HEK293 (cell line): Measurements from ENCODE around the gene RFK.

Experiments used
- CTCF ChIA-PET: fragments of 350-600 bp; formaldehyde crosslinking; extraction: SDS; loops from one replicate; lab custom pipeline; 2021; ENCODE audit warnings: antibody characterized with exemption; lab: Yijun Ruan, JAX
- POLR2A ChIA-PET: fragments of 300-600 bp; formaldehyde crosslinking; extraction: SDS; loops from one replicate; lab custom pipeline; 2020; ENCODE audit warnings: antibody characterized with exemption, inconsistent platforms; lab: Yijun Ruan, JAX
- H3K27ac ChIP-seq: fragments of 200-500 bp; sonication (Bioruptor generic); 2 replicates; pipeline ENCODE4 v1.5.1; 2014; ENCODE audit warnings: low read depth, low read length, control low read depth, inconsistent platforms; ENCODE audit errors: extremely low read depth
- H3K36me3 ChIP-seq, 2 experiments: fragments of 200-500 bp in 1 of 2; sonication (Bioruptor generic) in 1 of 2; 1 replicate in 1 of 2; 2 replicates in 1 of 2; pipeline ENCODE4 v1.5.1; 2014 to 2017; ENCODE audit warnings: inconsistent platforms in 2 of 2, low read length in 2 of 2; ENCODE audit not compliant: control insufficient read depth in 2 of 2, insufficient read depth in 1 of 2
- H3K4me1 ChIP-seq: fragments of 200-500 bp; sonication (Bioruptor generic); 2 replicates; pipeline ENCODE4 v1.5.1; 2014; ENCODE audit warnings: mild to moderate bottlenecking, low read length, inconsistent platforms; ENCODE audit not compliant: control insufficient read depth, insufficient read depth
- H3K4me3 ChIP-seq: 2 replicates; pipeline ENCODE4 v1.5.1; 2011; ENCODE audit warnings: low read depth, mild to moderate bottlenecking, control low read depth, low read length, moderate library complexity
- H3K9me3 ChIP-seq: fragments of 200-500 bp; sonication (Bioruptor generic); 2 replicates; pipeline ENCODE4 v1.5.1; 2014; ENCODE audit warnings: low read depth, low read length, inconsistent platforms; ENCODE audit not compliant: control insufficient read depth, insufficient read depth
- BCL11A ChIP-seq: fragments of 450-650 bp; formaldehyde crosslinking; IDR thresholded peaks from 2 replicates; pipeline ENCODE4 v1.5.1; 2016; ENCODE audit warnings: low read depth, missing biosample characterization, missing genetic modification characterization
- HOXD13 ChIP-seq: sonication (generic); formaldehyde crosslinking; IDR thresholded peaks from 2 replicates; pipeline ENCODE4 v1.8.0; 2022; ENCODE audit warnings: missing genetic modification reagents, borderline replicate concordance
- IKZF3 ChIP-seq: fragments of 450-650 bp; IDR thresholded peaks from 2 replicates; pipeline ENCODE4 v1.5.0; 2018; ENCODE audit warnings: missing biosample characterization, mild to moderate bottlenecking, missing genetic modification characterization, moderate library complexity
- KLF17 ChIP-seq: fragments of 450-650 bp; formaldehyde crosslinking; IDR thresholded peaks from 2 replicates; pipeline ENCODE4 v1.5.1; 2016; ENCODE audit warnings: missing biosample characterization, missing genetic modification characterization
- KLF8 ChIP-seq: fragments of 450-650 bp; formaldehyde crosslinking; IDR thresholded peaks from 2 replicates; pipeline ENCODE4 v1.5.1; 2016; ENCODE audit warnings: missing biosample characterization, missing genetic modification characterization
- MEIS1 ChIP-seq: sonication (generic); formaldehyde crosslinking; IDR thresholded peaks from 2 replicates; pipeline ENCODE4 v1.8.1; 2022; ENCODE audit warnings: missing genetic modification reagents, mild to moderate bottlenecking, borderline replicate concordance
- MYNN ChIP-seq: fragments of 450-650 bp; formaldehyde crosslinking; IDR thresholded peaks from 2 replicates; pipeline ENCODE4 v1.5.1; 2016; ENCODE audit warnings: missing biosample characterization, missing genetic modification characterization, borderline replicate concordance
- OSR2 ChIP-seq: fragments of 450-650 bp; formaldehyde crosslinking; IDR thresholded peaks from 2 replicates; pipeline ENCODE4 v1.5.1; 2016; ENCODE audit warnings: missing biosample characterization, missing genetic modification characterization
- OVOL3 ChIP-seq: fragments of 450-650 bp; formaldehyde crosslinking; IDR thresholded peaks from 2 replicates; pipeline ENCODE4 v1.5.1; 2016; ENCODE audit warnings: missing biosample characterization, missing genetic modification characterization
- SP3 ChIP-seq: fragments of 450-650 bp; formaldehyde crosslinking; IDR thresholded peaks from 2 replicates; pipeline ENCODE4 v1.5.1; 2016; ENCODE audit warnings: missing biosample characterization, missing genetic modification characterization
- ZBTB21 ChIP-seq: fragments of 450-650 bp; formaldehyde crosslinking; IDR thresholded peaks from 2 replicates; pipeline ENCODE4 v1.5.1; 2017; ENCODE audit warnings: missing biosample characterization, missing genetic modification characterization
- ZBTB49 ChIP-seq: fragments of 450-650 bp; formaldehyde crosslinking; IDR thresholded peaks from 2 replicates; pipeline ENCODE4 v1.5.1; 2016; ENCODE audit warnings: missing biosample characterization, missing genetic modification characterization, low read depth
- ZNF112 ChIP-seq: fragments of 450-650 bp; formaldehyde crosslinking; IDR thresholded peaks from 2 replicates; pipeline ENCODE4 v1.5.0; 2017; ENCODE audit warnings: missing biosample characterization, missing genetic modification characterization
- ZNF132 ChIP-seq: fragments of 450-650 bp; formaldehyde crosslinking; IDR thresholded peaks from 2 replicates; pipeline ENCODE4 v1.5.1; 2017; ENCODE audit warnings: missing biosample characterization, missing genetic modification characterization, borderline replicate concordance
- ZNF266 ChIP-seq: fragments of 450-650 bp; formaldehyde crosslinking; IDR thresholded peaks from 2 replicates; pipeline ENCODE4 v1.5.1; 2016; ENCODE audit warnings: missing biosample characterization, missing genetic modification characterization, low read depth
- ZNF423 ChIP-seq: fragments of 450-650 bp; formaldehyde crosslinking; IDR thresholded peaks from 2 replicates; pipeline ENCODE4 v1.5.1; 2016; ENCODE audit warnings: missing biosample characterization, missing genetic modification characterization
- ZNF501 ChIP-seq: fragments of 450-650 bp; formaldehyde crosslinking; IDR thresholded peaks from 2 replicates; pipeline ENCODE4 v1.5.1; 2016; ENCODE audit warnings: missing biosample characterization, missing genetic modification characterization
- ZNF529 ChIP-seq: fragments of 450-650 bp; formaldehyde crosslinking; IDR thresholded peaks from 2 replicates; pipeline ENCODE4 v1.5.1; 2017; ENCODE audit warnings: missing genetic modification characterization, missing biosample characterization; ENCODE audit not compliant: insufficient replicate concordance
- ZNF548 ChIP-seq: fragments of 450-650 bp; formaldehyde crosslinking; IDR thresholded peaks from 2 replicates; pipeline ENCODE4 v1.5.1; 2016; ENCODE audit warnings: missing biosample characterization, missing genetic modification characterization
- ZNF629 ChIP-seq: fragments of 450-650 bp; formaldehyde crosslinking; IDR thresholded peaks from 2 replicates; pipeline ENCODE4 v1.5.1; 2017; ENCODE audit warnings: missing biosample characterization, missing genetic modification characterization
- ZNF658 ChIP-seq: fragments of 450-650 bp; formaldehyde crosslinking; IDR thresholded peaks from 2 replicates; pipeline ENCODE4; 2016; ENCODE audit warnings: missing biosample characterization, missing genetic modification characterization
- ZNF747 ChIP-seq: fragments of 450-650 bp; formaldehyde crosslinking; IDR thresholded peaks from 2 replicates; pipeline ENCODE4 v1.5.1; 2016; ENCODE audit warnings: missing biosample characterization, missing genetic modification characterization
- ZXDB ChIP-seq: fragments of 450-650 bp; formaldehyde crosslinking; IDR thresholded peaks from 2 replicates; pipeline ENCODE4 v1.5.1; 2016; ENCODE audit warnings: missing biosample characterization, missing genetic modification characterization
- TF ChIP-seq, protein P1 (sequence below): fragments of 450-650 bp; formaldehyde crosslinking; IDR thresholded peaks from 2 replicates; pipeline ENCODE4; 2016; ENCODE audit warnings: missing biosample characterization, missing genetic modification characterization
- TF ChIP-seq, protein P2 (sequence below): fragments of 450-650 bp; formaldehyde crosslinking; IDR thresholded peaks from 2 replicates; pipeline ENCODE4 v1.5.0; 2017; ENCODE audit warnings: missing biosample characterization, missing genetic modification characterization, borderline replicate concordance
- TF ChIP-seq, protein P3 (sequence below): fragments of 450-650 bp; formaldehyde crosslinking; IDR thresholded peaks from 2 replicates; pipeline ENCODE4 v1.5.1; 2016; ENCODE audit warnings: missing biosample characterization, missing genetic modification characterization

The RFK gene

DNA sequence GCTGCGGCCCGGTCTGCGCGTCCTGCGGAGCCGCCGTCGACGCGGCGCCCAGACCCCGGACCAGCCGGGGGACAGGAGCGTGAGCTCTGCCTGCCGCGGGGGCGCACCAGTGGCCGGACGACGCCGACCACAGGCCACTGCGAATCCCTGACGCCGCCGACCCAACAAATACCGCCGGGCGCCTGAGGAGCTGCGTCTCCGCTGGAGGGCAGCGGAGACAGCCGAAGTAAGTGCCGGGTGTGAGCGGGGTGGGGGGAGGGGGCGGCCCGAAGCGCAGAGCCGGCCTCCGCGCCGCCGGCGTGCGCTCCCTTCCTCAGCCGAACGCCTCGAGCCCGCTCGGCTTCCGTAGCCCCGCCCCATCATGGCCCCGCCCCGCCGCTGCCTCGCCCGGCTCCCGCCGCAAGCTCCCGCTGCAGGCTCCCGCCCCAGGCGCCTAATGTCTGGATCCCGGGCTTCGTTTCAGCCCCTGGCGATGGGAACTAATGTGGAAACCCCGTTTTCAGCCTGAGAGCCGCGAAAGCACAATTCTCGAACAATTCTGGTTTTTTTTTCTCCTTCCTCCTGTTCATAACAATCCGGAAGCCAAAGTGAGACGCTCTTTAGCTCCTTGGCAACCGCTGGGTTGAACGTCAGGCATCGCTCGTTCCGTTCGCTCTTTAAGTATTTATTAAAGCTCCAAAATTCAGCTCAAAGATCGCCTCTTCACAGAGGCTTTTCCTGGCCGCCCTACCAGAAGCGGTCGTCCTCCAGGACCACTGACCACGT lies at the start of gene RFK:
Gene RFK (minus strand): TSS at position 232 of the 765 bp plus-strand sequence. CDS start 255 bp downstream, outside the sequence.
- Histone ChIP-seq H3K4me3 (peak within 1 kb of the TSS; percentile 88), H3K36me3 (peaks cover 0 to 25% of the 10 kb centered on the region in 2 experiments; a peak in 1 of 3 replicates), H3K4me1 (no peaks in the 10 kb centered on the region), H3K9me3 (no peaks in the 10 kb centered on the region), H3K27ac (peak within 1 kb of the TSS; percentile 98)
- ChIA-PET POLR2A (interaction anchor here (0.7 to 3.6 kb wide), 31 partner anchors 10 to 1306 kb away, joined by 3 to 40 read pairs (median 5); partner anchors contain the start of genes GCNT1, NMRK1, OSTF1 and PCSK5), CTCF (interaction anchor here (0.6 to 3.5 kb wide), 21 partner anchors 8 to 1465 kb away, joined by 3 to 16 read pairs (median 5); no protein-coding TSS in a partner anchor)
- TF ChIP-seq, protein P1, sequence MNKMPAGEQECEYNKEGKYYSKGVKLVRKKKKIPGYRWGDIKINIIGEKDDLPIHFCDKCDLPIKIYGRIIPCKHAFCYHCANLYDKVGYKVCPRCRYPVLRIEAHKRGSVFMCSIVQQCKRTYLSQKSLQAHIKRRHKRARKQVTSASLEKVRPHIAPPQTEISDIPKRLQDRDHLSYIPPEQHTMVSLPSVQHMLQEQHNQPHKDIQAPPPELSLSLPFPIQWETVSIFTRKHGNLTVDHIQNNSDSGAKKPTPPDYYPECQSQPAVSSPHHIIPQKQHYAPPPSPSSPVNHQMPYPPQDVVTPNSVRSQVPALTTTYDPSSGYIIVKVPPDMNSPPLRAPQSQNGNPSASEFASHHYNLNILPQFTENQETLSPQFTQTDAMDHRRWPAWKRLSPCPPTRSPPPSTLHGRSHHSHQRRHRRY (tag by site-specific recombination): no peak
- peak; percentile 61; the same call in 1 of the 2 replicates for TF ChIP-seq OSR2
- peak; percentile 100 for TF ChIP-seq ZXDB (tag by site-specific recombination)
- TF ChIP-seq ZNF548: no peak
- no peak for TF ChIP-seq ZNF658 (tag by site-specific recombination)
- no peak for TF ChIP-seq OVOL3 (tag by site-specific recombination)
- TF ChIP-seq MEIS1 (CRISPR knock-in tag): no peak
- no peak for TF ChIP-seq BCL11A (tag by site-specific recombination)
- TF ChIP-seq ZNF266 (tag by site-specific recombination): no peak
- no peak for TF ChIP-seq ZNF423
- no peak for TF ChIP-seq ZBTB49 (tag by site-specific recombination)
- TF ChIP-seq ZBTB21 (tag by site-specific recombination): no peak
- no peak for TF ChIP-seq ZNF112
- TF ChIP-seq ZNF529 (tag by site-specific recombination): no peak
- peak; percentile 33; the same call in 1 of the 2 replicates for TF ChIP-seq KLF8 (tag by site-specific recombination)
- peak; percentile 36; the same call in 1 of the 2 replicates for TF ChIP-seq IKZF3
- no peak for TF ChIP-seq ZNF629
- TF ChIP-seq MYNN (tag by site-specific recombination): no peak
- TF ChIP-seq HOXD13 (CRISPR knock-in tag): no peak
- TF ChIP-seq KLF17 (tag by site-specific recombination): no peak
- TF ChIP-seq ZNF501 (tag by site-specific recombination): 0 out of 2 replicates have a peak, but pooled peaks have one; percentile 18
- 0 out of 2 replicates have a peak, but pooled peaks have one; percentile 32 for TF ChIP-seq SP3
- no peak for TF ChIP-seq ZNF747 (tag by site-specific recombination)
- TF ChIP-seq, protein P2, sequence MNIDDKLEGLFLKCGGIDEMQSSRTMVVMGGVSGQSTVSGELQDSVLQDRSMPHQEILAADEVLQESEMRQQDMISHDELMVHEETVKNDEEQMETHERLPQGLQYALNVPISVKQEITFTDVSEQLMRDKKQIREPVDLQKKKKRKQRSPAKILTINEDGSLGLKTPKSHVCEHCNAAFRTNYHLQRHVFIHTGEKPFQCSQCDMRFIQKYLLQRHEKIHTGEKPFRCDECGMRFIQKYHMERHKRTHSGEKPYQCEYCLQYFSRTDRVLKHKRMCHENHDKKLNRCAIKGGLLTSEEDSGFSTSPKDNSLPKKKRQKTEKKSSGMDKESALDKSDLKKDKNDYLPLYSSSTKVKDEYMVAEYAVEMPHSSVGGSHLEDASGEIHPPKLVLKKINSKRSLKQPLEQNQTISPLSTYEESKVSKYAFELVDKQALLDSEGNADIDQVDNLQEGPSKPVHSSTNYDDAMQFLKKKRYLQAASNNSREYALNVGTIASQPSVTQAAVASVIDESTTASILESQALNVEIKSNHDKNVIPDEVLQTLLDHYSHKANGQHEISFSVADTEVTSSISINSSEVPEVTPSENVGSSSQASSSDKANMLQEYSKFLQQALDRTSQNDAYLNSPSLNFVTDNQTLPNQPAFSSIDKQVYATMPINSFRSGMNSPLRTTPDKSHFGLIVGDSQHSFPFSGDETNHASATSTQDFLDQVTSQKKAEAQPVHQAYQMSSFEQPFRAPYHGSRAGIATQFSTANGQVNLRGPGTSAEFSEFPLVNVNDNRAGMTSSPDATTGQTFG (tag by site-specific recombination): no peak
- no peak for TF ChIP-seq ZNF132 (tag by site-specific recombination)
- TF ChIP-seq, protein P3, sequence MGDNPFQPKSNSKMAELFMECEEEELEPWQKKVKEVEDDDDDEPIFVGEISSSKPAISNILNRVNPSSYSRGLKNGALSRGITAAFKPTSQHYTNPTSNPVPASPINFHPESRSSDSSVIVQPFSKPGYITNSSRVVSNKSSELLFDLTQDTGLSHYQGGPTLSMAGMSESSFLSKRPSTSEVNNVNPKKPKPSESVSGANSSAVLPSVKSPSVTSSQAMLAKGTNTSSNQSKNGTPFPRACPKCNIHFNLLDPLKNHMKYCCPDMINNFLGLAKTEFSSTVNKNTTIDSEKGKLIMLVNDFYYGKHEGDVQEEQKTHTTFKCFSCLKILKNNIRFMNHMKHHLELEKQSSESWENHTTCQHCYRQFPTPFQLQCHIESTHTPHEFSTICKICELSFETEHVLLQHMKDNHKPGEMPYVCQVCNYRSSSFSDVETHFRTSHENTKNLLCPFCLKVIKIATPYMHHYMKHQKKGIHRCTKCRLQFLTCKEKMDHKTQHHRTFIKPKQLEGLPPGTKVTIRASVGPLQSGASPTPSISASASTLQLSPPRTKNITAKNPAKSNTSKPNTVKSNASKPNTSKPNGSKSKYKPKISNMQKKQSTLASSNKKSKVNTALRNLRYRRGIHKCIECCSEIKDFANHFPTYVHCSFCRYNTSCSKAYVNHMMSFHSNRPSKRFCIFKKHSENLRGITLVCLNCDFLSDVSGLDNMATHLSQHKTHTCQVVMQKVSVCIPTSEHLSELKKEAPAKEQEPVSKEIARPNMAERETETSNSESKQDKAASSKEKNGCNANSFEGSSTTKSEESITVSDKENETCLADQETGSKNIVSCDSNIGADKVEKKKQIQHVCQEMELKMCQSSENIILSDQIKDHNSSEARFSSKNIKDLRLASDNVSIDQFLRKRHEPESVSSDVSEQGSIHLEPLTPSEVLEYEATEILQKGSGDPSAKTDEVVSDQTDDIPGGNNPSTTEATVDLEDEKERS (tag by site-specific recombination): no peak
